Measurements from ENCODE around the gene TNFRSF25. TPM values are rescaled to one million over a fixed set of nuclear protein-coding genes. Genes with fewer than 3 reads are reported as not detected.

TNFRSF25 gene
- total and polyA plus RNA-seq, 9 of the 15 experiments (the other 6 are each of a cell fraction or from before 2014, with no cell fraction given) = 0.24 to 0.49 TPM; not detected in 7

- Histone ChIP-seq H3K4me3 (0 out of 2 replicates have a peak overlapping the region, but pooled peaks have one; percentile 11), H3K9me3 (replicated peaks; ENCODE audit: control insufficient read depth, insufficient read depth, low read depth, low read length) (no peaks in the 10 kb centered on the region), H3K9ac (ENCODE audit: insufficient read depth in 1 of 2, low read depth in 2 of 2, low read length in 2 of 2) (peak overlapping the region in 1 of 2 experiments; percentile 45; a peak in 1 of 4 replicates), H3K9me1 (ENCODE audit: control insufficient read depth, insufficient read depth, low read length) (peaks cover 5% of the 10 kb centered on the region), H3K79me2 (ENCODE audit: control insufficient read depth, insufficient read depth, low read length) (no peaks in the 10 kb centered on the region), H3K27ac (ENCODE audit: extremely low read depth, low read depth, low read length) (no peak overlapping the region), H3K27me3 (ENCODE audit: control insufficient read depth in 2 of 2, insufficient read depth in 2 of 2, low read length in 2 of 2) (peaks cover 58 to 81% of the 10 kb centered on the region in 2 experiments), H3K4me1 (replicated peaks in 1 of 2; ENCODE audit: control insufficient read depth in 2 of 2, insufficient read depth in 2 of 2, low read length in 2 of 2) (peaks cover 0 to 58% of the 10 kb centered on the region in 2 experiments; a peak in 2 of 5 replicates), H3K36me3 (ENCODE audit: control insufficient read depth, insufficient read depth, low read length) (no peaks in the 10 kb centered on the region; the same call in 2 of the 3 replicates), H4K20me1 (replicated peaks; ENCODE audit: control insufficient read depth, insufficient read depth, low read length) (peaks cover 27% of the 10 kb centered on the region), H2AFZ (ENCODE audit: low read depth, low read length) (no peak overlapping the region), H3K4me2 (ENCODE audit: insufficient read depth, low read length) (no peak overlapping the region)
- CTCF ChIA-PET (ENCODE audit: low intra/inter-chr PET ratio) = no interaction called here
- DNase-seq (ENCODE audit: extremely low read depth in 1 of 4, low spot score in 3 of 4) = no peak
- FAIRE-seq = peak; percentile 51
- POLR2A ChIA-PET = no interaction called here
- WGBS (ENCODE audit: insufficient coverage, low coverage, missing lambda C conversion rate) = 7% methylated on average over 66 of the region's 67 CpGs
- 0 out of 3 replicates have a peak, but pooled peaks have one; percentile 4 for ATAC-seq
- no TSS peak for BruUV-seq (replicated peaks)
- in situ Hi-C loops (cut with MboI) (no loop called here), intact Hi-C loops (cut with micrococcal nuclease) (no loop called here)
- TF ChIP-seq SRSF9 (IDR thresholded peaks at IDR 0.05; ENCODE audit: borderline replicate concordance, low read depth, low read length) (no peak), SAP30 (IDR thresholded peaks at IDR 0.05; ENCODE audit: borderline replicate concordance, insufficient read depth, low read depth, low read length, poor library complexity, severe bottlenecking) (peak; percentile 37), ZNF707 (CRISPR knock-in tag; conservative IDR thresholded peaks at IDR 0.05) (no peak), NEUROD1 (IDR thresholded peaks at IDR 0.05; ENCODE audit: borderline replicate concordance, low read depth, low read length, partially characterized antibody) (no peak), HMGN3 (IDR thresholded peaks at IDR 0.05; ENCODE audit: borderline replicate concordance, extremely low read depth, insufficient read length, low read depth, low read length) (peak; percentile 27), MXD1 (CRISPR knock-in tag; IDR thresholded peaks at IDR 0.05; ENCODE audit: borderline replicate concordance, poor library complexity, severe bottlenecking) (no peak), FOS (IDR thresholded peaks at IDR 0.05; ENCODE audit: extremely low read depth, insufficient read length) (no peak), RB1 (IDR thresholded peaks at IDR 0.05; ENCODE audit: low read depth) (0 out of 2 replicates have a peak, but pooled peaks have one; percentile 15), XRCC5 (IDR thresholded peaks at IDR 0.05; ENCODE audit: low read depth, low read length) (no peak), FIP1L1 (IDR thresholded peaks at IDR 0.05; ENCODE audit: low read depth, low read length, poor library complexity, severe bottlenecking) (peak; percentile 27), ZNF324 (CRISPR knock-in tag; IDR thresholded peaks at IDR 0.05) (no peak), COPS2 (conservative IDR thresholded peaks at IDR 0.05) (no peak), MAX (CRISPR knock-in tag; IDR thresholded peaks at IDR 0.05) (0 out of 2 replicates have a peak, but pooled peaks have one; percentile 6), JUND (IDR thresholded peaks at IDR 0.05; ENCODE audit: borderline replicate concordance, low read depth, low read length) (no peak), JUND (tag; IDR thresholded peaks at IDR 0.05; ENCODE audit: borderline replicate concordance, low read depth, low read length) (no peak), KAT7 (CRISPR knock-in tag; IDR thresholded peaks at IDR 0.05; ENCODE audit: borderline replicate concordance) (no peak), ZNF24 (IDR thresholded peaks at IDR 0.05) (no peak), HDAC2 (IDR thresholded peaks at IDR 0.05) (no peak), CTBP1 (IDR thresholded peaks at IDR 0.05; ENCODE audit: borderline replicate concordance) (no peak), CREB5 (CRISPR knock-in tag; IDR thresholded peaks at IDR 0.05) (no peak), MCM2 (IDR thresholded peaks at IDR 0.05; ENCODE audit: low read depth) (no peak)
These were observed 18.8 kb downstream of the TNFRSF25 start for GRCh38 chr1:6447016-6447817.
